Activated T-cell treated with anti-CD3 and anti-CD28 coated beads for 4 hours (primary cell): Measurements from ENCODE around the gene C10orf143.
"Not testable (repeated sequence)": the region's sequence is repeated elsewhere in the genome, so short reads cannot be mapped to it uniquely, and the experiment has no call there.

Source experiments
- DNase-seq: peaks from one replicate; pipeline ENCODE4 v3.0.0-alpha.2; 2020

C10orf143 gene

GRCh38 chr10:130110246-130111112, at the start of gene C10orf143:
C10orf143 (minus strand) TSS chr10:130110830; CDS start chr10:130110772, 58 bp downstream.
- peak; percentile 98 for DNase-seq

GRCh38 chr10:130159192-130159794, 48.7 kb upstream of the C10orf143 start:
- DNase-seq = no peak

- DNase-seq = no peak
These were observed 35.4 kb upstream of the C10orf143 start for GRCh38 chr10:130146042-130146441.

GRCh38 chr10:130141878-130142277, 31.2 kb upstream of the C10orf143 start:
- no peak for DNase-seq

- DNase-seq = no peak
These were observed 30.8 kb upstream of the C10orf143 start for GRCh38 chr10:130141460-130141859.

GRCh38 chr10:130141038-130141437, 30.4 kb upstream of the C10orf143 start:
- no peak for DNase-seq

- DNase-seq = no peak
These were observed 29.8 kb upstream of the C10orf143 start for GRCh38 chr10:130140425-130140824.

GRCh38 chr10:130138479-130138866, 27.8 kb upstream of the C10orf143 start:
- no peak for DNase-seq

- no peak for DNase-seq
These were observed 27.2 kb upstream of the C10orf143 start for GRCh38 chr10:130137659-130138478.

- no peak for DNase-seq
These were observed 26.4 kb upstream of the C10orf143 start for GRCh38 chr10:130137090-130137448.

GRCh38 chr10:130136226-130137089, 25.8 kb upstream of the C10orf143 start, which contains the start of gene GLRX3:
GLRX3 (plus strand) TSS chr10:130136391; CDS start chr10:130136421, 30 bp downstream.
- DNase-seq = peak; percentile 88

- no peak for DNase-seq
These were observed 25.1 kb upstream of the C10orf143 start for GRCh38 chr10:130135676-130136225.

- DNase-seq = no peak
These were observed 18.3 kb upstream of the C10orf143 start for GRCh38 chr10:130128922-130129321.

- no peak for DNase-seq
These were observed 17.6 kb upstream of the C10orf143 start for GRCh38 chr10:130128062-130128781.

- DNase-seq = peak; percentile 40
These were observed 16.9 kb upstream of the C10orf143 start for GRCh38 chr10:130127364-130128061.

- no peak for DNase-seq
These were observed 11.0 kb upstream of the C10orf143 start for GRCh38 chr10:130121486-130122079.

- DNase-seq = not testable (repeated sequence)
These were observed 6.9 kb upstream of the C10orf143 start for GRCh38 chr10:130117535-130117934.

GRCh38 chr10:130116942-130117341, 6.3 kb upstream of the C10orf143 start:
- DNase-seq = not testable (repeated sequence)

GRCh38 chr10:130112821-130113220, 2.2 kb upstream of the C10orf143 start:
- DNase-seq = no peak

- DNase-seq = no peak
These were observed 1.2 kb upstream of the C10orf143 start for GRCh38 chr10:130111852-130112180.
